ENCODE measurements around the gene WDR4. TPM values are rescaled to one million over a fixed set of nuclear protein-coding genes. Genes with fewer than 3 reads are reported as not detected.

The WDR4 gene
- total and polyA plus RNA-seq, 9 of the 15 experiments (the other 6 are each of a cell fraction or from before 2014, with no cell fraction given): 5.4 to 95.4 (median 32.1) TPM

- TF ChIP-seq CLOCK (CRISPR knock-in tag; IDR thresholded peaks at IDR 0.05; ENCODE audit: borderline replicate concordance) (no peak), POLR2H (tag; IDR thresholded peaks at IDR 0.05; ENCODE audit: low read depth) (peak; percentile 92), ZNF511 (CRISPR knock-in tag; IDR thresholded peaks at IDR 0.05) (peak; percentile 87; the same call in 1 of the 2 replicates), PRMT5 (CRISPR knock-in tag; IDR thresholded peaks at IDR 0.05) (no peak), ILF3 (IDR thresholded peaks at IDR 0.05; ENCODE audit: borderline replicate concordance) (no peak), NCOA1 (IDR thresholded peaks at IDR 0.05; ENCODE audit: low read depth) (0 out of 2 replicates have a peak, but pooled peaks have one; percentile 30), ELF2 (CRISPR knock-in tag; IDR thresholded peaks at IDR 0.05) (peak; percentile 99), FOXJ3 (CRISPR knock-in tag; IDR thresholded peaks at IDR 0.05) (no peak), GMEB1 (CRISPR knock-in tag; IDR thresholded peaks at IDR 0.05) (peak; percentile 92), ZNF3 (CRISPR knock-in tag; IDR thresholded peaks at IDR 0.05) (no peak), ATF2 (CRISPR knock-in tag; IDR thresholded peaks at IDR 0.05) (peak; percentile 23; the same call in 1 of the 2 replicates), CGGBP1 (CRISPR knock-in tag; IDR thresholded peaks at IDR 0.05) (no peak; the same call in 1 of the 2 replicates), SMC3 (conservative IDR thresholded peaks at IDR 0.05; ENCODE audit: insufficient read depth, low read depth, low read length) (no peak), POLR3G (IDR thresholded peaks at IDR 0.05; ENCODE audit: extremely low read depth, insufficient read length, insufficient replicate concordance) (no peak), ZNF766 (CRISPR knock-in tag; conservative IDR thresholded peaks at IDR 0.05) (no peak), PTTG1 (tag; IDR thresholded peaks at IDR 0.05; ENCODE audit: low read depth) (no peak), PREB (CRISPR knock-in tag; IDR thresholded peaks at IDR 0.05) (no peak), NCOR1 (IDR thresholded peaks at IDR 0.05) (no peak), EP300 (IDR thresholded peaks at IDR 0.05; ENCODE audit: low read length) (no peak)
Measured at GRCh38 chr21:42878993-42879787, at the start of gene WDR4 (continued).
